Left lobe of liver (tissue), 2 donors: Measurements from ENCODE around the gene APRT. TPM values are rescaled to one million over a fixed set of nuclear protein-coding genes. Genes with fewer than 3 reads are reported as not detected.
A peak's percentile ranks its signal among the peaks of the same experiment; 100 is the strongest.

Source experiments
- ATAC-seq: fragments of 200-7000 bp; cut with Tn5 transposase; one replicate; pipeline ENCODE4 v1.9.1; 2020; ENCODE audit warnings: mild to moderate bottlenecking, moderate library complexity
- DNase-seq: peaks from one replicate; pipeline ENCODE4 v3.0.0-alpha.2; 2020; ENCODE audit warnings: low spot score
- total RNA-seq: library from RNA; stranded (reverse); gene quantifications from one replicate; pipeline ENCODE4 v1.2.1, GENCODE V29; 2021
- donor health status: DM: no; HTN: no; CAD: no; lungs with moderate emphysema.
- donor health status: DM: no; HTN: yes; CAD: no.

The APRT gene
- total RNA-seq, 1 donor from 2014 or later, result 68.9 TPM

DNA sequence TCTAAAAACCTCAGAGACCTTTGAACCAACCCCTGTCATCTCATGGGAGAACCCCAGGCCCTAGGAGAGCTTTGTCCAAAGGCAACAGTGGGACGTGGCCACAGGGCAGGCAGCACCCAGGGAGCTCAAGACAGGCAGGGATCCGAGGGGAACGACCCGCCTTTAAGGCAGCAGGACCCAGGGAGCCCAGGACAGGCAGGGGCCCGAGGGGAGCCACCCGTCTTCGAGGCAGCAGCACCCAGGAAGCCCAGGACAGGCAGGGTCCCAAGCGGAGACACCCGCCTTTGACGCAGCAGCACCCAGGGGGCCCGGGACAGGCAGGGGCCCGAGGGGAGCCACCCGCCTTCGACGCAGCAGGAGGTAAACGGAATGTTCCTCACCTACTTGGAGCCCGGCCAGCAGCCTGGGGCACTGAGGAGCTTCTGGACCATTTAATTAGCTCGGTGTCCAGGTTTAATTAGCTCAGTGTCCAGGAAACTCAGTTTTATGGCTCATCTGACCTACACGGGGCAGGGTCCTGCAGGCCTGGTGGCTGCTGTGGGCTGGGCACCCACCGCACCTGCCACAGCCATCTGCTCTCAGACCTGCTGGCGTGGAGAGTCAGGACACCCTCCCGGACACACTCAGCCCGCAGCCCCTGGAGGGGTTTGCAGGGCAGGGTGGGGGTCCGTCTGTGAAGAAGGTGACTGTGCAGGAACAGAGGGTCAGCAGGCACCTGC lies 51.1 kb downstream of the APRT start:
- peak; percentile 13 for ATAC-seq

DNA sequence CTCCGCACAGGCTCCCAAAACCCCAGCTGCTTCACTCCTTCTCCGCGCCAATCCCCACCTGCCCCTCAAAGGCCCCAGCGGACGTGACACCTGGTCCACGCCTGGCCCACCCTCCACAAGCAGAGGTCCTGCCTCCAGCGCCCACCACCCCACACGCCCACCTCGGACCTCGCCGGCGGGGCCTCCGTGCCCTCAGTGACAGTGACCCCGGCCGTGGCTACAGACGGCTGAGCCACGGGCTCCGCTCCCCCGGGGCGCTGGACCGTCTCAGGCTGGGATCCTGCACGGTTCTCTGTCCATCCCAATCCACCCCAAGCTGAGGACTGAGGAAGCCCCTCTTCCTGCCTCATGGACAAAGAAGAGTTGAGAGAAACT lies 51.8 kb downstream of the APRT start:
- DNase-seq (no peak), ATAC-seq (no peak)

More for the DNA sequence above, 51.1 kb downstream of the APRT start:
- DNase-seq, result no peak

Other genes with a start within 250 kb of the APRT start
- gene ZC3H18, start 241.5 kb downstream of the APRT start, total RNA-seq, result 18.1 TPM
- gene IL17C, start 173.4 kb downstream of the APRT start, total RNA-seq, result not detected
- gene CYBA, start 160.9 kb downstream of the APRT start, total RNA-seq, result 32.5 TPM
- 16.2 TPM for gene MVD, start 148.8 kb downstream of the APRT start, total RNA-seq
- gene SNAI3, start 125.4 kb downstream of the APRT start, total RNA-seq, result 0.43 TPM
- gene RNF166, start 105.5 kb downstream of the APRT start, total RNA-seq, result 10.4 TPM
- 8.3 TPM for gene CTU2, start 105.4 kb downstream of the APRT start, total RNA-seq
- gene PIEZO1, start 26.7 kb downstream of the APRT start, total RNA-seq, result 67.8 TPM
- 0.50 TPM for gene CDT1, start 8.1 kb downstream of the APRT start, total RNA-seq
- gene GALNS, start 45.0 kb upstream of the APRT start, total RNA-seq, result 23.1 TPM
- 20.2 TPM for gene TRAPPC2L, start 45.2 kb upstream of the APRT start, total RNA-seq
- 0.23 TPM for gene PABPN1L, start 54.7 kb upstream of the APRT start, total RNA-seq
- gene CBFA2T3, start 165.3 kb upstream of the APRT start, total RNA-seq, result 11.0 TPM